HEK293 (cell line): ENCODE data around the gene DMD.

Source experiments
- CTCF ChIA-PET: fragments of 350-600 bp; formaldehyde crosslinking; extraction: SDS; loops from one replicate; lab custom pipeline; 2021; ENCODE audit warnings: antibody characterized with exemption; lab: Yijun Ruan, JAX
- POLR2A ChIA-PET: fragments of 300-600 bp; formaldehyde crosslinking; extraction: SDS; loops from one replicate; lab custom pipeline; 2020; ENCODE audit warnings: antibody characterized with exemption, inconsistent platforms; lab: Yijun Ruan, JAX
- H3K27ac ChIP-seq: fragments of 200-500 bp; sonication (Bioruptor generic); 2 replicates; pipeline ENCODE4 v1.5.1; 2014; ENCODE audit warnings: low read depth, low read length, control low read depth, inconsistent platforms; ENCODE audit errors: extremely low read depth
- H3K36me3 ChIP-seq, 2 experiments: fragments of 200-500 bp in 1 of 2; sonication (Bioruptor generic) in 1 of 2; 1 replicate in 1 of 2; 2 replicates in 1 of 2; pipeline ENCODE4 v1.5.1; 2014 to 2017; ENCODE audit warnings: inconsistent platforms in 2 of 2, low read length in 2 of 2; ENCODE audit not compliant: control insufficient read depth in 2 of 2, insufficient read depth in 1 of 2
- H3K4me1 ChIP-seq: fragments of 200-500 bp; sonication (Bioruptor generic); 2 replicates; pipeline ENCODE4 v1.5.1; 2014; ENCODE audit warnings: mild to moderate bottlenecking, low read length, inconsistent platforms; ENCODE audit not compliant: control insufficient read depth, insufficient read depth
- H3K4me3 ChIP-seq: 2 replicates; pipeline ENCODE4 v1.5.1; 2011; ENCODE audit warnings: low read depth, mild to moderate bottlenecking, control low read depth, low read length, moderate library complexity
- H3K9me3 ChIP-seq: fragments of 200-500 bp; sonication (Bioruptor generic); 2 replicates; pipeline ENCODE4 v1.5.1; 2014; ENCODE audit warnings: low read depth, low read length, inconsistent platforms; ENCODE audit not compliant: control insufficient read depth, insufficient read depth
- AEBP2 ChIP-seq: fragments of 450-650 bp; formaldehyde crosslinking; IDR thresholded peaks from 2 replicates; pipeline ENCODE4 v1.5.1; 2016; ENCODE audit warnings: missing biosample characterization, missing genetic modification characterization, borderline replicate concordance
- IKZF3 ChIP-seq: fragments of 450-650 bp; IDR thresholded peaks from 2 replicates; pipeline ENCODE4 v1.5.0; 2018; ENCODE audit warnings: missing biosample characterization, mild to moderate bottlenecking, missing genetic modification characterization, moderate library complexity
- KLF1 ChIP-seq: fragments of 450-650 bp; formaldehyde crosslinking; IDR thresholded peaks from 2 replicates; pipeline ENCODE4 v1.5.1; 2016; ENCODE audit warnings: missing biosample characterization, missing genetic modification characterization
- KLF17 ChIP-seq: fragments of 450-650 bp; formaldehyde crosslinking; IDR thresholded peaks from 2 replicates; pipeline ENCODE4 v1.5.1; 2016; ENCODE audit warnings: missing biosample characterization, missing genetic modification characterization
- MEIS1 ChIP-seq: sonication (generic); formaldehyde crosslinking; IDR thresholded peaks from 2 replicates; pipeline ENCODE4 v1.8.1; 2022; ENCODE audit warnings: missing genetic modification reagents, mild to moderate bottlenecking, borderline replicate concordance
- PRDM10 ChIP-seq: fragments of 450-650 bp; formaldehyde crosslinking; IDR thresholded peaks from 2 replicates; pipeline ENCODE4 v1.5.1; 2016; ENCODE audit warnings: missing biosample characterization, missing genetic modification characterization
- SETDB1 ChIP-seq: IDR thresholded peaks from one replicate; pipeline ENCODE4 v1.6.1; 2017; ENCODE audit warnings: mild to moderate bottlenecking, low read length, moderate library complexity, mixed read lengths; ENCODE audit not compliant: insufficient read length
- SP2 ChIP-seq: fragments of 450-650 bp; formaldehyde crosslinking; IDR thresholded peaks from 2 replicates; pipeline ENCODE4 v1.5.1; 2016; ENCODE audit warnings: missing biosample characterization, missing genetic modification characterization
- ZNF10 ChIP-seq: fragments of 450-650 bp; formaldehyde crosslinking; IDR thresholded peaks from 2 replicates; pipeline ENCODE4 v1.5.1; 2017; ENCODE audit warnings: missing biosample characterization, missing genetic modification characterization
- ZNF132 ChIP-seq: fragments of 450-650 bp; formaldehyde crosslinking; IDR thresholded peaks from 2 replicates; pipeline ENCODE4 v1.5.1; 2017; ENCODE audit warnings: missing biosample characterization, missing genetic modification characterization, borderline replicate concordance
- ZNF138 ChIP-seq: fragments of 450-650 bp; formaldehyde crosslinking; IDR thresholded peaks from 2 replicates; pipeline ENCODE4 v1.5.1; 2016; ENCODE audit warnings: missing biosample characterization, missing genetic modification characterization, borderline replicate concordance
- ZNF239 ChIP-seq: fragments of 450-650 bp; formaldehyde crosslinking; IDR thresholded peaks from 2 replicates; pipeline ENCODE4 v1.5.1; 2016; ENCODE audit warnings: missing biosample characterization, missing genetic modification characterization
- ZNF335 ChIP-seq: fragments of 450-650 bp; formaldehyde crosslinking; conservative IDR thresholded peaks from 2 replicates; pipeline ENCODE4 v1.5.1; 2016; ENCODE audit warnings: missing biosample characterization, missing genetic modification characterization
- ZNF341 ChIP-seq: fragments of 450-650 bp; formaldehyde crosslinking; IDR thresholded peaks from 2 replicates; pipeline ENCODE4; 2016; ENCODE audit warnings: low read depth, missing biosample characterization, missing genetic modification characterization
- ZNF391 ChIP-seq: fragments of 450-650 bp; formaldehyde crosslinking; IDR thresholded peaks from 2 replicates; pipeline ENCODE4 v1.5.1; 2016; ENCODE audit warnings: low read depth, missing biosample characterization, missing genetic modification characterization, borderline replicate concordance
- ZNF514 ChIP-seq: fragments of 450-650 bp; formaldehyde crosslinking; IDR thresholded peaks from 2 replicates; pipeline ENCODE4 v1.5.1; 2016; ENCODE audit warnings: missing biosample characterization, missing genetic modification characterization
- ZNF518A ChIP-seq: fragments of 450-650 bp; formaldehyde crosslinking; conservative IDR thresholded peaks from 2 replicates; pipeline ENCODE4 v1.5.1; 2016; ENCODE audit warnings: low read depth, missing biosample characterization, missing genetic modification characterization
- ZNF530 ChIP-seq: fragments of 450-650 bp; formaldehyde crosslinking; IDR thresholded peaks from 2 replicates; pipeline ENCODE4 v1.5.1; 2016; ENCODE audit warnings: low read depth, missing biosample characterization, missing genetic modification characterization
- ZNF596 ChIP-seq: fragments of 450-650 bp; IDR thresholded peaks from 2 replicates; pipeline ENCODE4 v1.5.0; 2018; ENCODE audit warnings: missing biosample characterization, mild to moderate bottlenecking, missing genetic modification characterization, moderate library complexity
- ZNF639 ChIP-seq: fragments of 450-650 bp; formaldehyde crosslinking; IDR thresholded peaks from 2 replicates; pipeline ENCODE4 v1.5.1; 2016; ENCODE audit warnings: missing biosample characterization, missing genetic modification characterization
- ZNF660 ChIP-seq: fragments of 450-650 bp; IDR thresholded peaks from 2 replicates; pipeline ENCODE4 v1.5.1; 2018; ENCODE audit warnings: missing biosample characterization, mild to moderate bottlenecking, missing genetic modification characterization
- ZNF677 ChIP-seq: fragments of 450-650 bp; IDR thresholded peaks from 2 replicates; pipeline ENCODE4 v1.5.0; 2018; ENCODE audit warnings: missing biosample characterization, mild to moderate bottlenecking, missing genetic modification characterization, moderate library complexity
- ZNF701 ChIP-seq: fragments of 450-650 bp; formaldehyde crosslinking; IDR thresholded peaks from 2 replicates; pipeline ENCODE4 v1.5.1; 2016; ENCODE audit warnings: missing biosample characterization, missing genetic modification characterization
- ZNF777 ChIP-seq: fragments of 450-650 bp; formaldehyde crosslinking; IDR thresholded peaks from 2 replicates; pipeline ENCODE4 v1.5.1; 2017; ENCODE audit warnings: missing biosample characterization, missing genetic modification characterization, borderline replicate concordance
- ZNF830 ChIP-seq: fragments of 450-650 bp; IDR thresholded peaks from 2 replicates; pipeline ENCODE4 v1.5.0; 2018; ENCODE audit warnings: missing biosample characterization, missing genetic modification characterization, low read depth, mild to moderate bottlenecking, moderate library complexity

The DMD gene

GRCh38 chrX:31245714-31246113 is 1965.6 kb downstream of the DMD start:
- no peak overlapping the region for H3K4me3 ChIP-seq
- H3K9me3 ChIP-seq, result no peaks in the 10 kb centered on the region
- H3K27ac ChIP-seq, result no peak overlapping the region
- H3K36me3 ChIP-seq, result peaks cover 0 to 4% of the 10 kb centered on the region in 2 experiments; a peak in 1 of 3 replicates
- ChIA-PET CTCF (no interaction called here), POLR2A (no interaction called here)
- no peaks in the 10 kb centered on the region for H3K4me1 ChIP-seq
- no peak for TF ChIP-seq ZNF132
- no peak for TF ChIP-seq SETDB1
- TF ChIP-seq ZNF596, result no peak
- no peak for TF ChIP-seq ZNF777 (tag by site-specific recombination)
- no peak for TF ChIP-seq ZNF10 (tag by site-specific recombination)
- no peak for TF ChIP-seq ZNF341 (tag by site-specific recombination)
- no peak for TF ChIP-seq KLF1
- TF ChIP-seq ZNF677, result no peak
- TF ChIP-seq ZNF514 (tag by site-specific recombination), result no peak
- TF ChIP-seq ZNF639 (tag by site-specific recombination), result no peak
- TF ChIP-seq IKZF3 (tag by site-specific recombination), result no peak
- TF ChIP-seq ZNF660 (tag by site-specific recombination), result no peak
- TF ChIP-seq ZNF138, result no peak
- no peak for TF ChIP-seq ZNF335 (tag by site-specific recombination)
- TF ChIP-seq, all 188 proteins: peak for 0

- no peak overlapping the region for H3K4me3 ChIP-seq
- H3K4me1 ChIP-seq, result no peaks in the 10 kb centered on the region
- no peaks in the 10 kb centered on the region for H3K9me3 ChIP-seq
- CTCF ChIA-PET, result interaction anchor here (0.9 kb wide), 1 partner anchor 35 kb away, joined by 3 read pairs; no protein-coding TSS in a partner anchor
- POLR2A ChIA-PET, result no interaction called here
- H3K27ac ChIP-seq, result no peak overlapping the region
- H3K36me3 ChIP-seq, result peaks cover 0 to 7% of the 10 kb centered on the region in 2 experiments; a peak in 1 of 3 replicates
- TF ChIP-seq PRDM10 (tag by site-specific recombination), result no peak
- TF ChIP-seq ZNF530 (tag by site-specific recombination), result no peak
- TF ChIP-seq MEIS1 (CRISPR knock-in tag), result no peak
- no peak for TF ChIP-seq AEBP2
- TF ChIP-seq ZNF701 (tag by site-specific recombination), result no peak
- no peak for TF ChIP-seq ZNF830 (tag by site-specific recombination)
- TF ChIP-seq SP2 (tag by site-specific recombination), result no peak
- TF ChIP-seq ZNF239 (tag by site-specific recombination), result no peak
- TF ChIP-seq ZNF518A, result no peak
- no peak for TF ChIP-seq ZNF391
- no peak for TF ChIP-seq KLF17
These were observed 1967.5 kb downstream of the DMD start for GRCh38 chrX:31243804-31244203.
